Osteocyte (in vitro differentiated cells): Measurements from ENCODE around the gene ACSS1. TPM values are rescaled to one million over a fixed set of nuclear protein-coding genes. Genes with fewer than 3 reads are reported as not detected.

Experiments
- DNase-seq: peaks from one replicate; pipeline ENCODE4 v3.0.0; 2021; ENCODE audit warnings: mixed read lengths; ENCODE audit not compliant: unreplicated experiment; ENCODE audit errors: extremely low spot score
- H3K27ac Mint-ChIP-seq: one replicate; pipeline ENCODE4 v1.8.0; 2021; ENCODE audit warnings: mild to moderate bottlenecking, mixed read lengths; ENCODE audit not compliant: unreplicated experiment
- H3K27me3 Mint-ChIP-seq: one replicate; pipeline ENCODE4 v1.8.0; 2021; ENCODE audit warnings: mixed read lengths; ENCODE audit not compliant: unreplicated experiment
- H3K36me3 Mint-ChIP-seq: one replicate; pipeline ENCODE4 v1.8.0; 2021; ENCODE audit warnings: mixed read lengths; ENCODE audit not compliant: unreplicated experiment
- H3K4me1 Mint-ChIP-seq: one replicate; pipeline ENCODE4 v1.8.0; 2021; ENCODE audit warnings: mixed read lengths; ENCODE audit not compliant: unreplicated experiment
- H3K4me3 Mint-ChIP-seq: one replicate; pipeline ENCODE4 v1.8.0; 2021; ENCODE audit warnings: mild to moderate bottlenecking, moderate library complexity, mixed read lengths; ENCODE audit not compliant: unreplicated experiment
- H3K9me3 Mint-ChIP-seq: one replicate; pipeline ENCODE4 v1.8.0; 2021; ENCODE audit warnings: mixed read lengths; ENCODE audit not compliant: unreplicated experiment
- CTCF ChIP-seq: fragments of 200-600 bp; sonication (generic); IDR thresholded peaks from 2 replicates; pipeline ENCODE4 v1.5.0; 2021; ENCODE audit warnings: antibody characterized with exemption, mild to moderate bottlenecking, moderate library complexity
- total RNA-seq: library from RNA; stranded (reverse); gene quantifications from 2 replicates; pipeline ENCODE4 v1.2.1, GENCODE V29; 2021

Gene ACSS1
- total RNA-seq, 1 donor from 2014 or later, result 8.2 TPM

GRCh38 chr20:24961384-24962181 is 96.4 kb downstream of the ACSS1 start:
- Mint-ChIP-seq H3K36me3 (peaks cover 24% of the 10 kb centered on the region), H3K27me3 (no peaks in the 10 kb centered on the region), H3K4me3 (no peak overlapping the region), H3K9me3 (no peaks in the 10 kb centered on the region), H3K27ac (no peak overlapping the region), H3K4me1 (no peaks in the 10 kb centered on the region)
- no peak for TF ChIP-seq CTCF
- DNase-seq, result no peak

DNA sequence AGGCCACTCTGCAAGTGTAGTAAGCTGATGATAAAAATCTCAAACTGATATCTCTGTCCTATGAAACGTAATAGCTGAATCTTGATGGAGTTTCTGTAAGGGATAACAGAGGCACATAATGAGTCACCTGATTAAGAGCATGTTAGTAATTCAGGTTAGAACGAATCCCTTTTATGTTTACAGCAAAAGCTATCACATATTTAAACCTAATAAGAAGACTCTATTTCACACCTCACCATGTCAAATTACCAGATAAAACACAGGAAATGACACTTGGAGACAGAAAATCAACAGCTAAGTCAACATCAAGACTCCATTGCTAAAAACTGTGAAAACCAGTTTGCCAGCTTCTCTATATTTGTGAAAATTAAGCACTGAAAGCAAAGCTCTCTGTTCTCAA is 97.1 kb downstream of the ACSS1 start:
- Mint-ChIP-seq H3K27me3 (no peaks in the 10 kb centered on the region), H3K36me3 (peaks cover 20% of the 10 kb centered on the region), H3K9me3 (no peaks in the 10 kb centered on the region), H3K27ac (no peak overlapping the region), H3K4me1 (no peaks in the 10 kb centered on the region), H3K4me3 (no peak overlapping the region)
- DNase-seq, result no peak
- TF ChIP-seq CTCF, result no peak

- Mint-ChIP-seq H3K27me3 (no peaks in the 10 kb centered on the region), H3K4me1 (no peaks in the 10 kb centered on the region), H3K9me3 (no peaks in the 10 kb centered on the region), H3K4me3 (no peak overlapping the region), H3K27ac (no peak overlapping the region), H3K36me3 (peaks cover 20% of the 10 kb centered on the region)
- no peak for TF ChIP-seq CTCF
- DNase-seq, result peak; percentile 81
Measured at GRCh38 chr20:24960302-24960801, 97.6 kb downstream of the ACSS1 start.

GRCh38 chr20:24959591-24960301 is 98.2 kb downstream of the ACSS1 start:
- Mint-ChIP-seq H3K27ac (no peak overlapping the region), H3K4me3 (no peak overlapping the region), H3K9me3 (no peaks in the 10 kb centered on the region), H3K4me1 (no peaks in the 10 kb centered on the region), H3K36me3 (peaks cover 19% of the 10 kb centered on the region), H3K27me3 (no peaks in the 10 kb centered on the region)
- TF ChIP-seq CTCF, result no peak
- DNase-seq, result peak; percentile 63
